ENCODE data around the gene CACNA2D4. TPM values are rescaled to one million over a fixed set of nuclear protein-coding genes. Genes with fewer than 3 reads are reported as not detected.

Gene CACNA2D4
- polyA plus RNA-seq, 3 donors: 1.8 to 2.4 (median 2.3) TPM

GRCh38 chr12:1920436-1920835 lies 2.0 kb upstream of the CACNA2D4 start:
- no peak for DNase-seq (ENCODE audit: low read depth in 3 of 3, low spot score in 2 of 3)

- DNase-seq (ENCODE audit: low read depth in 3 of 3, low spot score in 2 of 3): no peak
These were observed 1.3 kb upstream of the CACNA2D4 start for GRCh38 chr12:1919763-1920162.

- no peak for DNase-seq (ENCODE audit: low read depth in 3 of 3, low spot score in 2 of 3)
These were observed 832 bp upstream of the CACNA2D4 start for GRCh38 chr12:1919284-1919683.

- DNase-seq (ENCODE audit: low read depth in 3 of 3, low spot score in 2 of 3): no peak
These were observed 408 bp upstream of the CACNA2D4 start for GRCh38 chr12:1918884-1919236.

GRCh38 chr12:1917172-1918070 lies 1.0 kb downstream of the CACNA2D4 start:
- no peak for DNase-seq (ENCODE audit: low read depth in 3 of 3, low spot score in 2 of 3)

GRCh38 chr12:1916371-1917171 lies 1.9 kb downstream of the CACNA2D4 start:
- DNase-seq (ENCODE audit: low read depth in 3 of 3, low spot score in 2 of 3): no peak

GRCh38 chr12:1915082-1915968 lies 3.1 kb downstream of the CACNA2D4 start:
- DNase-seq (ENCODE audit: low read depth in 3 of 3, low spot score in 2 of 3): no peak

- DNase-seq (ENCODE audit: low read depth in 3 of 3, low spot score in 2 of 3): no peak
These were observed 4.1 kb downstream of the CACNA2D4 start for GRCh38 chr12:1914114-1914911.

GRCh38 chr12:1913377-1914113 lies 4.9 kb downstream of the CACNA2D4 start:
- DNase-seq (ENCODE audit: low read depth in 3 of 3, low spot score in 2 of 3): no peak

GRCh38 chr12:1912580-1913376 lies 5.7 kb downstream of the CACNA2D4 start:
- DNase-seq (ENCODE audit: low read depth in 3 of 3, low spot score in 2 of 3): no peak

GRCh38 chr12:1911598-1912575 lies 6.6 kb downstream of the CACNA2D4 start:
- no peak for DNase-seq (ENCODE audit: low read depth in 3 of 3, low spot score in 2 of 3)

GRCh38 chr12:1910468-1910867 lies 8.0 kb downstream of the CACNA2D4 start:
- no peak for DNase-seq (ENCODE audit: low read depth in 3 of 3, low spot score in 2 of 3)

- no peak for DNase-seq (ENCODE audit: low read depth in 3 of 3, low spot score in 2 of 3)
These were observed 9.7 kb downstream of the CACNA2D4 start for GRCh38 chr12:1908758-1909157.

- DNase-seq (ENCODE audit: low read depth in 3 of 3, low spot score in 2 of 3): no peak
These were observed 10.5 kb downstream of the CACNA2D4 start for GRCh38 chr12:1907652-1908611.

GRCh38 chr12:1906579-1906978 lies 11.9 kb downstream of the CACNA2D4 start:
- DNase-seq (ENCODE audit: low read depth in 3 of 3, low spot score in 2 of 3): no peak

- DNase-seq (ENCODE audit: low read depth in 3 of 3, low spot score in 2 of 3): no peak
These were observed 13.6 kb downstream of the CACNA2D4 start for GRCh38 chr12:1904875-1905274.
